ENCODE measurements around the gene LCT.
A peak's percentile ranks its signal among the peaks of the same experiment; 100 is the strongest.
"Not testable (repeated sequence)": the region's sequence is repeated elsewhere in the genome, so short reads cannot be mapped to it uniquely, and the experiment has no call there.

LCT gene

DNA sequence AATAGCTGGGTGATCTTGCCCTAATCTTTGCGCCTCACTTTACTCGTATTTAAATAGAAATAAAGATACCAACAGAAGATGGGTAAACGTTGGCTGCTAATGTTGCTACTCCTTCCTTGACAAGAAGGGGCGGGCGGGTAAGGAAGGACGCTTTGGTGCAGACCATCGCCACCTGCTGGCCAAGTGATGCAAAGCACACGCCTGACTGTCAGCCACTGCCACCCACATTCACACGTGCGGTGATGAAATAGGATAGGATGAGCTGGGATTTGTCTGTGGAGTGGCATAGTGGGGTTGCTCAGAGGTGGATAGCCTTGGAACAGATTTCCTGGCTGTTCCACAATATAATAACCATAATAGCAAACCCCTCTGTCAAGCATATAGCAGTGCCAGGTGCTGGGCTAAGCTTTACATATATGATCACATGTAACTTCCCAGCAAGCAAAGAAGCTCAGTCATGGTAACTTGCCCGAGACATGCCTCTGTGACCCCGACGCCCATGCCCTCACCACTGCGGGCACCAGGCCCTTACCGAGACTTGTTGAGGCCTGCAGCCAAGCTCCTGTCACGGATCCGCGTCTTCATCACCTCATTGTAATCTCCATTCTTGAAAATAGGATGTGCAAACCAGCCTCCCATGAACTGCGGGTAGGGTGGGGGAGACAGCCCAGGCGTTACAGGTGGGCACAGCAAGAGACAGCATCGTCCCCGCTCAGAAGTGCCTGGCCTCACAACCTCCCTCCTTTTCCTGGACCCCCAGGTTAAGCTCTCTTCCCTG, 39.3 kb downstream of the LCT start:
- peak; percentile 73 for DNase-seq (ENCODE audit: low read depth)

DNA sequence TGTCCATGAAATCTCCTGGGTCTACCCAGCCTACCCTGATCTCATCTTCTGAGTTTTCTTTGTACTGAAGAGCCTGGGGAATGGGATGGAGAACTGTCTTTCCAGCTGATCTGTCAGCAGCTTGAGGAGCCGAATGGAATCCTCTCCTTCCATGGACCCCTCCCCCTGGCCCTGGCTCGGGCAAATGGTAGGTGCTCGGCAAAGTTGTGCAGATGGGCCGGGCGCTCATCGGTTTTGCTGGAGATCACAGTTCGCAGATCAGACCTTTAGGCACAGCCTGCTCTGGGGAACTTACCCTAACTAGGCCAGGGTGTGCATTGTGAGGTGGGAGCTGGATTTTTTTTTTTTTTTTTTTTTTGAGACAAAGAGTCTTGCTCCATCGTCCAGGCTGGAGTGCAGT, 40.4 kb downstream of the LCT start:
- DNase-seq (ENCODE audit: low read depth) = no peak

DNA sequence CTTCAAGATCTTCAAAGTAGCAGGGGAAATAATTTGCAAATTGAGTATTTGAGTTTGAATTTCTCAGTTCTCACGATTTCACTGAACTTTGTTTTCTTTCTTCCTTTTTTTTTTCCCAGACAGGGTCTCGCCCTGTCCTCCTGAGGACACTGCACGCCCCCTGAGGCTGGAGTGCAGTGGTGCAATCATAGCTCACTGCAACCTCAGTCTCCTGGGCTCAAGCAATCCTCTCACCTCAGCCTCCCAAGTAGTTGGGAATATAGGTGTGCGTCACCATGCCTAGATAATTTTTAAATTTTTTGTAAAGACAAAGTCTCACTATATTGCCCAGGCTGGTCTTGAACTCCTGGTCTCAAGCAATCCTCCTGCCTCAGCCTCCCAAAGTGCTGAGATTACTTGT, 41.3 kb downstream of the LCT start:
- DNase-seq (ENCODE audit: low read depth) = not testable (repeated sequence)

DNA sequence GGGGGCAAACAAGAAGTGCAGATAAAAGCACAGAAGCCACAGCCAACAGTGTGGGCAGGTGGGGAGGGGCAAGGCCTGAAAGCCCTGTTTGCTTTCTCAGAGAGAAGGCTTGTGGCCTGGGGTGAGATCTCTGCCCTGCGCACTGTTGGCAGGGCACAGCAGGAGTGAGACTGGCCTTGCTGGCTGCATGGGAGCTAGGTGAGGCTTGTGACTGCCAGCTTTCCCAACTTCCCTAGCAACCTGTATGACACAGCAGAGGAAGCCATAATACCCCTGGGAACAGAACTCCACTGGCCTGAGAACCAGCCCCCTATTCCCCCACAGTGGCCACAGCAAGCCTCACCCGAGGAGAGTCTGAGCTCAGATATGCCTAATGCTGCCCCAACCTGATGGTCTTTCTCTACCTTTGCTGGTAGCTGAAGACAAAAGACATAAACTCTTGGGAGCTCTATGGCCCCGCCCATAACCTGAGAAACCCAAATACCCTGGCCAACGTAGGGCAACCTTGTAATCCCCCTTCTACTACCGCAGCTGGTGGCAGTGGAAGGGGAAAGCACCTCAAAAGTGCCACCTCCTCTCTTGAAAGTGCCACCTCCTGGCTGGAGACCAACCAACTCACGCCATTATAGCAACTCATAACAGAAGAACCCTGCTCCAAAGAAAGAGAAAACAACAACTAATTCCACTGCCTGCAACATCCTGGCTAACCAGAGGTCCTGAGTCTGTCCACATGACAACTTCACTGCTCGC, 44.4 kb downstream of the LCT start:
- no peak for DNase-seq (ENCODE audit: low read depth)

DNA sequence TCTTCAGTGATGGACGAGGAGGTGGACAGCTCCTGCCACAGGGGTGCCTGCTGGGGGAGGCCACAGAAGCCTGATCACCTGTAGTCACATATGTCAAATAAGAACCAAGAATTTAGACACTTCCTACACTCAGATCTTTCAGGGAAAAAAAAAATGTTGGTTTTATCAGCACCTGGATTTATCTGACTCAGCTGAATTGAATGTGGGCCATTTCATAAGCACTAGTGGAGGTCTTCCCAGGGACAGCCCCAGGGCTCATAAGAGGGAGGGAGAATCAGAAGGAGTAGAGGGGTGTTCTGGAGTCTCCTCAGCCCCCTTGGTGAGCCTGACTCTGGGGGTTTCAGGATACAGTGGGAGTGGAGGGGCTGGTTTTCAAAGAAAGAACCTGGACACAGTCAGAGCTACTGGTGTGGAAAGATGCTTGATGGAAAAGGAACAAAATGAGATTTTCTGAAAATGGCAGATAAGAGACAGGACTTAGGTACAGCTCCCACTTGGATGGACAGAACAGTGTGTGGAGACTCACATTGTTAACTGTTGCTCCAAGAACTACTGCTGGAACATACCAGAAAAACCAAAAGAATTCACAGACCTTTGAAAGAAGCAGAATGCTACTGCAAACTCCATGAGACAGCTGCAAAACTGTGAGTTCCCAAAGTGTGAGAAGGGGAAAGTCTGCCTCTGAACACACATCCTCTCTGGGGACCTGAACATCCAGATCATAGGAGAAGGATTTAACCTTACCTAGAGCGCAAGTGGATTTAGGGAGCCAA, 45.4 kb downstream of the LCT start:
- no peak for DNase-seq (ENCODE audit: low read depth)

DNA sequence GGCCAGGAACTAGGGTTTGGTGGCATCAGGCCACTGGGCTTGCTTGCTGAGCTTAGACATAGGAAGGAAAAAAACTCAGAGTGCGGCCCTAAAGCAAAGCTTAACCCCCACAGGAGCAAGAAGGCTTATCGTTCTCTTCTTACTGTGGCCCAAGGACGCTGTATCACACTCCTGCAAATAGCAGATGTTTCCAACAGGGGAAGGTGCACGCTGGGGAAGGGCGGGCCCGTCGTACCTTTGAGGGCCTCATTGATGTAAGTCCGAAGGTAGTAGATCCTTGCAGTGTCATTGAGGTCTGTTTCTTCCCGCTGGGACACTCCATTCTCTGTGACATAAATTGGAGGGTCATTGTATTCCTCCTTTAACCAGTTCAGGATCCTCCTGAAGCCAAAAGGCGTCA, 46.6 kb downstream of the LCT start:
- DNase-seq (ENCODE audit: low read depth) = no peak

DNA sequence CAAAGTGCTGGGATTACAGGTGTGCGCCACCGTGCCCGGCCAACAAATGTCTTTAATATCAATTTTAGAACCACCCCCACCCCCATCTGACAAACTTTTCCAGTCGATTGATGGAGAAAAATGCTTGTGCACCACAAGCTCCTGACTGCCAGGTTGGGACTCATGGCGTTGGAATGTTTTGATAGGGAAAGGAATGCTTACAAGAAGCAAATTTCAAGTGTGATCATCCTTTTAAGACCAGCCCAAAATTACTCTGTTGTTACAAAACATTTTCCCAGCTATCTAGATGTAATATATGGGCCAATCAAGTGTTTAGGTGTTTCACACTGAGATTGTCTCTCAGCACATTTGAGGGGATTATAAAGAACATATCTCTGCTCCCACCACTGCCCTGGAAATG, 50.2 kb downstream of the LCT start:
- no peak for DNase-seq (ENCODE audit: low read depth)

DNA sequence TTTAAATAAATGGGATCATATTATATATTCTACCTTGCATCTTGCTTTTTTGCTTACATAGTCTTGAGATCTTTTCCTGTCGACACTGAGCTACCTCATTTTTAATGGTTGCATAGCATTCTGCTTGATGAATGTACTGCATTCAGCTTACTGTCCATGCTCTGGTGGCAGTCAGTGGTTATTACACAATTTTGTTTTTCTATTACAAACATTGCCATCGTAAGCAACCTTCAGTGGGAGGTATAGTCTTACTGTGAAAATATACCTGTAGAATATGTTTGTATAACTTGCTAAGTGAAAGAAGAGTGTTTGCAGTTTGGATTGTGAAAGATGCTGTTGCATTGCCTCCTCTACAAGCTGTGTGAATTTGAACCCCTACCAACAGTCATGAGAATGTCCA, 52.0 kb downstream of the LCT start:
- no peak for DNase-seq (ENCODE audit: low read depth)

DNA sequence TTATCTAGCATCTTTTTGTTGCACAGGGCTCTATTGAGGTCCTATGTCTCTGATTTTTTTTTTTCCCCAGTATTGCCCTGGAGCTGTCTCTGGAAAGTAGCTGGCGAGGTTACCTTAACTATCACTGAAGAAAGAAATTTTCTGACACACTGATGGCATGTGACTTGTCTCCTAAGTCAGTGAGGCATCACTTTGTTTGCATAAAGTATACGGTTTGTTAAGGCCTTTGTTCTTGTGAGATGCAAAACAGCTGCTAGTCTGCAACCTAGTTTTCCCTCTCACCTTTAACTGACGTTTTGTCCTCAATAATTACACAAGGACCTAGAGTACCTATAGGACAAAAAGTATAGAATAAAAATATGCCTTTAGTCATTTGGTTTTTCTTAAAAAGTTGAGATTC, 53.5 kb downstream of the LCT start:
- DNase-seq (ENCODE audit: low read depth) = no peak

DNA sequence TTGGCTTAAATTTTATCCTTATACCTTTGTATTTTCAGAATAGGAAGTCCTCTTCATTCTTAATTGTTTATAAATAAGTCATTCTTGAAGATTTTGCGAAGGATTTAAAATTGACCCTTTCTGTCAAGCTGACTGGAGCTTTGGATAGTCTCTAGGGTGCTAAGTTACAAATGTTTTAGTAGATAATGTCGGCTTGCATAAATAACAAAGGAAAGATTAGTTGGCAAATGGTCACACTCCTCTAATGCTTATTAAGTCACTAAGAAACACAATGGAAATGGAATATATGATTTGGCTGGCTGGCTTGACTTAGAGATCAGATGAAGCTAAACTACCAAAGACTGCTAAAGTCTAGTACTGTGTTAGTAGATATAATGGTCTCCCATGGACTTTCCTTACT, 54.8 kb downstream of the LCT start:
- no peak for DNase-seq (ENCODE audit: low read depth)

DNA sequence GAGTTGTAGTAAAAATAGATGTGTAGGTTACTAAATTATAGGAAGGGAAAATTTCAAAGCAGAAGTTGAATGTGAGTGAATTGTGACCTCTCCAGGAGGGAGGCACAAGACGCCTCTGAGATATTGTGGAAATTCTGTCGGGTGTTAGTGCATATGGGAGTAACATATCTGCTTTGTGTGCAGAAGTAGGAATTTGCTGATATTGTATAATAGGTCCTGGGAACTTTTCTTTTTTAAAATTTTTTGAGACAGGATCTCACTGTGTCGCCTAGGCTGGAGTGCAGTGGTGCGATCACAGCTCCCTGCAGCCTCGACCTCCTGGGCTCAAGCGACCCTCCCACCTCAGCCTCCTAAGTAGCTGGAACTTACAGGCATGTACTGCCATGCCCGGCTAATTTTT, 60.6 kb downstream of the LCT start:
- no peak for DNase-seq (ENCODE audit: low read depth)

DNA sequence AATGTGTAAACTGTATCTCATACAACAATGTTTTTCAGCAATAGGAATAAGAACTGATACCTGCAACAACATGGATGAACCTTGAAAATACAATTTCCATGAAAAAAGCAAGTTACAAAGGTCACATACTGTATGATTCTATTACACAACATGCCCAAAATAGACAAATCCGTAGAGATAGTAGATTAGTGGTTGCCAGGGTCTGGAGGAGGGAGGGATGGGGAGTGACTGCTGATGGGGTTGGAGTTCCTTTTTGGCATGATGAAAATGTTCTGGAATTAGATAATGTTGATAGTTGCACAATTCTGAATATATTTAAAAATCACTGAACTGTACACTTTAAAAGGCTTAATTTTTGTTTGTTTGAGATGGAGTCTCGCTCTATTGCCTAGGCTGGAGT, 61.6 kb downstream of the LCT start:
- DNase-seq (ENCODE audit: low read depth) = no peak

DNA sequence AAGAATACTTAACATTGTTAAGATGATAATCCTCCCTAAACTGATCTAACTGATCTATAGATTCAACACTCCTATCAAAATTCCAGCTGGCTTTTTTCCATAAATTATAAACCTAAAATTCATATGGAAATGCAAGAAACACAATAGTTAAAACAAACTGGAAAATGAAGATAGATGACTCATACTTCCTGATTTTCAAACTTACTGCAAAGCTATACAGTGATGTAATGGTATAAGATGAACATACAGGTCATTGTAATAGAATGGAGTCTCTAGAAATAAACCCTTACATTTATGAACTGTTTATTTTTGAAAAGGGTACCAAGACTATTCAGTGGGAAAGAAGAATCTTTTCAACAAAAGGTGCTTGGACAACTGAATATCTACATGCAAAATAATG, 63.1 kb downstream of the LCT start:
- no peak for DNase-seq (ENCODE audit: low read depth)

DNA sequence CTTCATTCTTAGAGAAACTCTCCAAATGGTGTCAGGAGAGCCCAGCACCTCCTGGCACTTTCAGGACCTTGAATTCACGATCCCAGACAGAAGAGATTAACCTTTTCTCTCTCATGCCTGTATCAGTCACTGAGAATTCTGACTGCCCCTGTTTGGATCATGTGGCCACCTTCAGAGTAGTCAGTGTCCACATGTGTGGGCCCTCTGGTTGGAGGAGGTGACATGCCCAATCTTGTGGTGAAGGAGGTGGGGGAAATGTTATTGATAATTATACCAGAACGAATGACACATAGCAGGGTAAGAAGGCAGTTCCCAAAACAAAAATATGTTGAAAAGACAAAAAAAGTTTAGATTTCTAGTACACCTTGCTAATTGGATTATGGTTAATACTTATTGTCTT, 63.7 kb downstream of the LCT start:
- DNase-seq (ENCODE audit: low read depth) = no peak

DNA sequence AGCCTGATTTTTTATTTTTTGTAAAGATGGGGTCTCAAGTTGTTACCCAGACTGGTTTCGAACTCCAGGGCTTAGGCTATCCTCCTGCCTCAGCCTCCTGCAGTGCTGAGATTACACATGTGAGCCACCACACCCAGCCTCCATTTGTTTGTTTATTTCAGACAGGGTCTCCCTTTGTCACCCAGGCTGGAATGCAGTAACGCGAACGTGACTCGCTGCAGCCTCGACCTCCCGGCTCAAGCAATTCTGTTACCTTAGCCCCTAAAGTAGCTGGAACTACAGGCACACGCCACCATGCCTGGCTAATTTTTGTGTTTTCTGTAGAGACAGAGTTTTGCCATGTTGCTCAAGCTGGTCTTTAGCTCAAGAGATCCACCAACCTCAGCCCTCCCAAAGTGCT, 68.1 kb downstream of the LCT start:
- DNase-seq (ENCODE audit: low read depth) = no peak

DNA sequence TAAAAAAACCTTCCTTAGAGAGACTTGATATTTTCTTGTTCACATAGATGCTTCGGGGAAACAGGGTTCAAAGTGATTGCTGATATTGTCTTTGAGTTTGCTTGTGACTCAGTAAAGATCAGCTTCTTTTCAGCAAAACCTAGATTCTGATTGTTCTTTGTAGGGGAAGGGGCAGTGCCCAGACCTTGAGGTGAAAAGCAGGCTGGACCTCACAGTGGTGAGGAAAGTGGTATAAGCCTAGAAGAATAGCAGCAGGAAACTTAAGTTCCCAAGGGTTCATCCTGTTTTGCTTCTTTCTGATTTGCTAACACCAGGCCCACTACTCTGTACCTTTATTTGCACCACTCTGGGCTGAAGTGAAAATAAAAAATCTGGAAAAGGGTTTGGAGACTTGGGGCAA, 74.5 kb downstream of the LCT start:
- no peak for DNase-seq (ENCODE audit: low read depth)

DNA sequence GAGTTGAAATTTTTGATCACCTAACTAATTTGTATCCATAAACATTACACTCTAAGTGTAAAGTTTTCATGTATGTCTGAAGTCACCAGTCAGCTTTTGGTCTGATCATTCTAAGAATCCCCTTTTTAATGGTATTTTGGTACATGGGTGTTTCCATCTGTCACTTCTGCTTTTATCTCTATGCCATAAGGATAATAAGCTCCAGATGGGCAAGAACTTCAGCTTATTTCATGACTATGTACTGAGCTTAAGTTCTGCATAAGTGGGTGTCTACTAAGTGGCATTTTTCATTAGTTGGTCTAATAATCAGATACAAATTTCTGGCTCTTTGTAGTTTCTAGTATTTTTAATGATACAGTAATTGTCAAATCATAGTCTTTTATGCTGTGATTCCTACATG, 75.0 kb downstream of the LCT start:
- DNase-seq (ENCODE audit: low read depth) = no peak

DNA sequence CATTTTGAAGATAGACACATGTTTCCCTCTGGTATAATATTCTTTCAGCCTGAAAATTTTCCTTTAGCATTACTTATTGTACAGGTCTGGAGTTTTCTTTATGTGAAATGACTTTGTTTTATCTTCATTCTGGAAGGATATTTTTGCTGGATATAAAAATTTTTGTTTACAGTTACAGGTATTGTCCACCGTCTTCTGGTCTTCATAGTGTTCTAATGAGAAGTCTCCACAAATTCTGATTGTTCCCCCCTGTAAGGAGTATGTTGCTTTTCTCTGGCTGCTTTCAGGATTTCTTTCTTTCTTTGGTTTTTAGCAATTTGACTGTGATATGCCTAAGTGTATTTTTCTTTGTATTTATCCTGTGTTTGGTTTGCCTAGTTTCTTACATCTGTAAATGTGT, 80.3 kb downstream of the LCT start:
- no peak for DNase-seq (ENCODE audit: low read depth)

DNA sequence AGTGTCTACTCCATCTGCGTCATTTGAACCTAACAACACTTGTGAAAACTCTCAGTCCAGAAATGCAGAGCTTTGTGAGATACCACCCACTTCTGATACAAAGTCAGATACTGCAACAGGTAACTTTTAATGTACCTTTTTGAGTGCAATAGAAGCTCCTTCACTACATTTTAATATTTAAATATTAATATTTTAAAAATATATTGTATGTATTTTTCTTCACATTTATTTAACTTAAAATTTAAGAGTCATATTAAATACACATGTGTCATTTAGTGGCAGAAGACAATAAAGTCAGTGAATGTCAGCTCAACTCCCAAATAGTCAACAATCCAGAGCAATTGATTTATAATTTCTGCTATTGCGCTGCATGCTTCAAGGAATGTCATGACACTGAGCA, 81.4 kb downstream of the LCT start:
- no peak for DNase-seq (ENCODE audit: low read depth)

DNA sequence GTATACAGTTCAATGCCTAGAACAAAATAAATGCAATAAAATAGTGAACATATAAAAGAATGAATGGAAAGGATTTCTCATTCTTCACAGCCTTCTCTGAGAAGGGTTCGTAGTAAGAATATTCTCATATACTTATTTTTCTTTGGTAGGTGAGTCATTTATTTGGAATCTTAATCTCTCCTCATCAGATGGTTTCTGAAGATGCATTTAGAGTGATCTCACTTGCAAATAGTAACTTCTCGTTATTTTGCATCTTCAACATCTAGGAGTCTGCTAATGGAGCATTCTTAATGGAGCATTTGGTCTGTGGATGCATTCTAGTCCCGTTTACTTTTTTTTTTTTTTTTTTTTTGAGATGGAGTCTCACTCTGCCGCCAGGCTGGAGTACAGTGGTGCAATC, 91.4 kb downstream of the LCT start:
- DNase-seq (ENCODE audit: low read depth) = no peak

DNA sequence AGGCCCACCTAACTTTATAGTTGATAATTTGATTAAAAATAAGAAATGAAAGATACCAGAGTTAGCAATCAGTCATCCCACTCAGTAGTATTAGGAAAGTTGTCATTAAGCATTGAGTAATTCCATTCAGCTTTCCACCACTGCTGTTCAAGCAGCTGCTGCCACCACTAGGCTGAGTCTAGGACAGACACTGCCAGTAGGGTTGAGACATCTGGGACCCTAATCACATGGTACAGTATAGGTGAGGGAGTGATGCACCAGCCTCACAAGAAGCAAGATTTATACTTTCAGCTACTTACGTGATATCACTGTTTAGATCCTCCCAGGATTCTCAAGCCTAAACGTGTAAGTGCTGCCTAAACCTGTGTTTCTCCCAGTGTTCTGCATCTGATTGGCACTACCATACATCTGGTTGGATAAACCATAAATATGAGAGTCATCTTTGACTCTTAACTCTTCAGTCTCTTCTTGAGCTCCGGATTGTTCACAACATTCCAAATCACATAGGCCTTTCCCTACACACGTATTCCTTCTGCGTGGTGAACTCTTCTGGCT, 92.1 kb downstream of the LCT start:
- DNase-seq (ENCODE audit: low read depth) = peak; percentile 5

DNA sequence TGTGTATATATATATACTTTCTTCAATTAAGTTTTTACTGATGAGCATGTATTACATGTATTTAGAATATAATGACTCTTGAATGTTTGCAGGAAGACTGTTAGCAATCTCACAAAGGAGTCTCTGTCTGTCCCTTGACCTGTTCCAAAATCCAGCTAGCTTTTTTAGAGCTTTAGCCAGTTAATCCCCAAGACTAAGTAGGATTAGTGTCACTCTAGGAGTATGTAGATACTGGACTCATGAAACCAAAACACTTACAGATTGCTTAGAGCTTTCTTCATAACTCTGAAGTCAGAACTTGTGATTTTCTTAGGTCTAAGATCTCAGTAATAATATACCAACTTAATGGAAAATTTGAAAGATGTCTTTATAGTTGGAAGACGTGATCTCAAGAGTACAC, 93.1 kb downstream of the LCT start:
- DNase-seq (ENCODE audit: low read depth) = no peak

DNA sequence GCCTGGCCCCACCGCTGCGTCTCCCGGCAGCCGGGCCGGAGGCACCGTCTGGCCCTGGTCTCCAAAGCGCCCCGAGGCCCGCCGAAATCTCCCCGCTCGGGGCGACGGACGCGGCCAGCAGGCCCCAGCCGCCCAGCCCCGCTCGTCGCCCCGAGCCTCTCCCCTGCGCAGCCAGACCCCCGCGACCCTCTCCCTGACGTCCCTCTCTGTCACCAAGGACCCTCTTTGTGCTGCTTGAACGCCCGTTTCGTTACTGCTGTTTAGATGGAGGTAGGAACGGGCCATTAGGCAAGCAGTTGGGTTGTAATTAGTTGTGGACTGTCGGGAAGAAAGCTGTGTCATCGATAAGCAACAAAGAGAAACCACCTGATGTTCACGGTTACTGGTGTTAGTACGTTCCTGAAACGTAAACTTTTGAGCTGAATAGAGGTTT, 94.6 kb downstream of the LCT start:
- peak; percentile 16 for DNase-seq (ENCODE audit: low read depth)

All from activated T-cell treated with anti-CD3 and anti-CD28 coated beads for 24 hours (primary cell).